RWPE2 (cell line): ENCODE data around the gene INTS2.

ENCODE experiments used
- ATAC-seq: fragments of 200-7000 bp; cut with Tn5 transposase; 3 replicates; pipeline ENCODE4 v1.9.1; 2021; ENCODE audit warnings: low read depth
- DNase-seq: peaks from one replicate; pipeline ENCODE4 v3.0.0-alpha.2; 2020; ENCODE audit warnings: low spot score
- H3K27ac ChIP-seq: fragments of 450-650 bp; 2 replicates; pipeline ENCODE4 v1.5.1; 2017; ENCODE audit warnings: mild to moderate bottlenecking; ENCODE audit not compliant: poor library complexity, severe bottlenecking
- H3K27me3 ChIP-seq: fragments of 250-450 bp; sonication (Bioruptor Pico); 2 replicates; pipeline ENCODE4 v1.5.1; 2021; ENCODE audit warnings: mild to moderate bottlenecking, moderate library complexity; ENCODE audit not compliant: insufficient read depth, poor library complexity, severe bottlenecking
- H3K36me3 ChIP-seq: fragments of 250-450 bp; sonication (Bioruptor Pico); 2 replicates; pipeline ENCODE4 v1.5.1; 2020; ENCODE audit warnings: low read depth, mild to moderate bottlenecking, moderate library complexity
- H3K4me1 ChIP-seq: fragments of 250-450 bp; sonication (Bioruptor Pico); 2 replicates; pipeline ENCODE4 v1.5.1; 2021; ENCODE audit warnings: mild to moderate bottlenecking, moderate library complexity; ENCODE audit not compliant: insufficient read depth, poor library complexity, severe bottlenecking
- H3K4me3 ChIP-seq: fragments of 250-450 bp; sonication (Bioruptor Pico); 2 replicates; pipeline ENCODE4 v1.5.1; 2021; ENCODE audit warnings: mild to moderate bottlenecking, moderate library complexity; ENCODE audit not compliant: severe bottlenecking
- H3K9me3 ChIP-seq: fragments of 250-450 bp; sonication (Bioruptor Pico); 2 replicates; pipeline ENCODE4 v1.5.1; 2021; ENCODE audit warnings: mild to moderate bottlenecking, moderate library complexity; ENCODE audit not compliant: severe bottlenecking
- CTCF ChIP-seq: fragments of 450-650 bp; IDR thresholded peaks from one replicate; pipeline ENCODE4 v1.5.1; 2017; ENCODE audit warnings: mild to moderate bottlenecking, moderate library complexity; ENCODE audit not compliant: poor library complexity, severe bottlenecking

The INTS2 gene

GRCh38 chr17:61815863-61816503, 111.8 kb downstream of the INTS2 start:
- Histone ChIP-seq H3K27me3 (no peaks in the 10 kb centered on the region), H3K36me3 (peaks cover 49% of the 10 kb centered on the region), H3K4me1 (no peaks in the 10 kb centered on the region), H3K27ac (no peak overlapping the region), H3K9me3 (no peaks in the 10 kb centered on the region), H3K4me3 (no peak overlapping the region)
- TF ChIP-seq CTCF = no peak
- DNase-seq = no peak
- no peak; the same call in 2 of the 3 replicates for ATAC-seq
